PC-3 (cell line): Measurements from ENCODE around the gene CNTNAP2. TPM values are rescaled to one million over a fixed set of nuclear protein-coding genes. Genes with fewer than 3 reads are reported as not detected.

ENCODE experiments used
- ATAC-seq: fragments of 200-7000 bp; cut with Tn5 transposase; 2 replicates; pipeline ENCODE4 v1.9.1; 2020; ENCODE audit warnings: mild to moderate bottlenecking, moderate library complexity
- BruUV-seq: library from RNA; stranded (reverse); fragments of 400-500 nt; replicated peaks from 2 replicates; lab custom pipeline; 2021; lab: Mats Ljungman, UMichigan
- CTCF ChIA-PET: fragments of 300-600 bp; sonication (Branson Sonifier 250); formaldehyde crosslinking; loops from one replicate; lab custom pipeline; 2022; ENCODE audit warnings: antibody characterized with exemption; lab: Charles Lee
- POLR2A ChIA-PET: fragments of 300-600 bp; sonication (Branson Sonifier 250); formaldehyde crosslinking; loops from one replicate; lab custom pipeline; 2022; ENCODE audit warnings: antibody characterized with exemption; ENCODE audit not compliant: unreplicated experiment; lab: Charles Lee
- DNase-seq: peaks from one replicate; pipeline ENCODE4 v3.0.0-alpha.2; 2015
- H2AFZ ChIP-seq: fragments of 300-600 bp; sonication (generic); 2 replicates; pipeline ENCODE4 v1.6.0; 2016; ENCODE audit warnings: antibody characterized with exemption, low read length
- H3F3A ChIP-seq: fragments of 300-600 bp; sonication (generic); one replicate; pipeline ENCODE4 v1.6.0; 2017; ENCODE audit warnings: antibody characterized with exemption, low read length, control low read depth, mild to moderate bottlenecking; ENCODE audit not compliant: unreplicated experiment
- H3K27ac ChIP-seq: fragments of 300-600 bp; sonication (generic); 2 replicates; pipeline ENCODE4 v1.5.1; 2016; ENCODE audit warnings: mild to moderate bottlenecking, low read length
- H3K27me3 ChIP-seq: fragments of 300-600 bp; sonication (generic); 2 replicates; pipeline ENCODE4 v1.6.1; 2016; ENCODE audit warnings: low read length, mixed read lengths
- H3K36me3 ChIP-seq: fragments of 300-600 bp; sonication (generic); 2 replicates; pipeline ENCODE4 v1.6.1; 2016; ENCODE audit warnings: low read depth, mixed run types, low read length, mixed read lengths
- H3K4me1 ChIP-seq: fragments of 300-600 bp; sonication (generic); 2 replicates; pipeline ENCODE4 v1.5.1; 2016; ENCODE audit warnings: low read length; ENCODE audit not compliant: insufficient read depth
- H3K4me2 ChIP-seq: fragments of 300-600 bp; sonication (generic); 2 replicates; pipeline ENCODE4 v1.6.0; 2016; ENCODE audit warnings: low read length
- H3K4me3 ChIP-seq: fragments of 300-600 bp; sonication (generic); 2 replicates; pipeline ENCODE4 v1.5.1; 2016; ENCODE audit warnings: mild to moderate bottlenecking, low read length, mixed read lengths
- H3K79me2 ChIP-seq: fragments of 300-600 bp; sonication (generic); 2 replicates; pipeline ENCODE4 v1.6.1; 2017; ENCODE audit warnings: low read length, mixed read lengths
- H3K9ac ChIP-seq: fragments of 300-600 bp; sonication (generic); 2 replicates; pipeline ENCODE4 v1.6.0; 2016; ENCODE audit warnings: mild to moderate bottlenecking, low read length
- H3K9me2 ChIP-seq: fragments of 300-600 bp; sonication (generic); replicated peaks from 2 replicates; pipeline ENCODE4 v1.6.1; 2016; ENCODE audit warnings: mixed run types, low read length, mixed read lengths
- H3K9me3 ChIP-seq: fragments of 300-600 bp; sonication (generic); 2 replicates; pipeline ENCODE4 v1.6.1; 2016; ENCODE audit warnings: low read length, mixed read lengths
- H4K20me1 ChIP-seq: fragments of 300-600 bp; sonication (generic); 2 replicates; pipeline ENCODE4 v1.6.1; 2016; ENCODE audit warnings: low read length, mixed read lengths
- EZH2 ChIP-seq: fragments of 300-600 bp; sonication (generic); IDR thresholded peaks from one replicate; pipeline ENCODE4 v1.6.1; 2017; ENCODE audit warnings: antibody characterized with exemption, mild to moderate bottlenecking, low read length; ENCODE audit not compliant: unreplicated experiment
- EZH2phosphoT487 ChIP-seq: fragments of 300-600 bp; sonication (generic); IDR thresholded peaks from 2 replicates; pipeline ENCODE4 v1.6.1; 2018; ENCODE audit warnings: mild to moderate bottlenecking, antibody characterized with exemption, low read length, borderline replicate concordance
- intact Hi-C: fragments of 100-400 bp; cut with micrococcal nuclease; formaldehyde crosslinking; loops from 2 replicates; pipeline ENCODE4 v1.9.0; 2023
- total RNA-seq: library from RNA; depleted of rRNA; stranded (reverse); fragments of >200 nt; gene quantifications from 2 replicates; pipeline ENCODE4 v1.2.3, GENCODE V29; 2014
- TF ChIP-seq, protein P1 (sequence below): fragments of 300-600 bp; sonication (generic); conservative IDR thresholded peaks from 2 replicates; pipeline ENCODE4 v1.5.1; 2017; ENCODE audit warnings: antibody characterized with exemption, low read depth, mild to moderate bottlenecking, low read length

Gene CNTNAP2
- total RNA-seq, 1 experiment from 2014 or later, result 1.5 TPM

DNA sequence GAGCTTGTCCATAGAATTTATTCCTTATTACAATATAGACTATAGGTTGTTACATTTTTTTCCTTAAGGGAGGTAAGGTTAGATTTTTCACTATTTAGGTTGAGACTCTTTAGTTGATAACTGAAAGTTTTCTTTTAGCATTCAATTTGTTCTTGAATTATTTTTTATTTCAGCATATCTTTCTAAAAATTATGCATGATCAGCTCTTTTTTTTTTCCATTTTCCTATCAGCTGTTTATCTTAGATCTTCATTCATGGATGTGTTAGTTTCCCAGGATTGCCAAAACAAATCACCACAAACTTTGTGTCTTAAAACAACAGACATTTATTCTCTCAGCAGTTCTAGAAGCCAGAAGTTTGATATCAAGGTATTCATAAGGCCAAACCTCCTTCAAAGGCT is 1558.1 kb downstream of the CNTNAP2 start:
- H3K9me2 ChIP-seq, result no peaks in the 10 kb centered on the region
- DNase-seq (no peak), ATAC-seq (no peak)
- no peaks in the 10 kb centered on the region for H3K4me1 ChIP-seq
- no peaks in the 10 kb centered on the region for H3K27me3 ChIP-seq
- H3K9me3 ChIP-seq, result no peaks in the 10 kb centered on the region
- no peak overlapping the region for H3K4me3 ChIP-seq
- POLR2A ChIA-PET, result no interaction called here
- no peaks in the 10 kb centered on the region for H4K20me1 ChIP-seq
- intact Hi-C loops, result no loop called here
- BruUV-seq, result no TSS peak
- no peak overlapping the region for H3K27ac ChIP-seq
- H3K4me2 ChIP-seq, result no peak overlapping the region
- CTCF ChIA-PET, result no interaction called here
- H3K36me3 ChIP-seq, result no peaks in the 10 kb centered on the region
- H3F3A ChIP-seq, result no peaks in the 10 kb centered on the region
- TF ChIP-seq EZH2phosphoT487, result no peak
- TF ChIP-seq, protein P1, sequence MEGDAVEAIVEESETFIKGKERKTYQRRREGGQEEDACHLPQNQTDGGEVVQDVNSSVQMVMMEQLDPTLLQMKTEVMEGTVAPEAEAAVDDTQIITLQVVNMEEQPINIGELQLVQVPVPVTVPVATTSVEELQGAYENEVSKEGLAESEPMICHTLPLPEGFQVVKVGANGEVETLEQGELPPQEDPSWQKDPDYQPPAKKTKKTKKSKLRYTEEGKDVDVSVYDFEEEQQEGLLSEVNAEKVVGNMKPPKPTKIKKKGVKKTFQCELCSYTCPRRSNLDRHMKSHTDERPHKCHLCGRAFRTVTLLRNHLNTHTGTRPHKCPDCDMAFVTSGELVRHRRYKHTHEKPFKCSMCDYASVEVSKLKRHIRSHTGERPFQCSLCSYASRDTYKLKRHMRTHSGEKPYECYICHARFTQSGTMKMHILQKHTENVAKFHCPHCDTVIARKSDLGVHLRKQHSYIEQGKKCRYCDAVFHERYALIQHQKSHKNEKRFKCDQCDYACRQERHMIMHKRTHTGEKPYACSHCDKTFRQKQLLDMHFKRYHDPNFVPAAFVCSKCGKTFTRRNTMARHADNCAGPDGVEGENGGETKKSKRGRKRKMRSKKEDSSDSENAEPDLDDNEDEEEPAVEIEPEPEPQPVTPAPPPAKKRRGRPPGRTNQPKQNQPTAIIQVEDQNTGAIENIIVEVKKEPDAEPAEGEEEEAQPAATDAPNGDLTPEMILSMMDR, result no peak
- TF ChIP-seq EZH2, result no peak
- no peak overlapping the region for H3K9ac ChIP-seq
- no peaks in the 10 kb centered on the region for H3K79me2 ChIP-seq
- no peak overlapping the region for H2AFZ ChIP-seq

DNA sequence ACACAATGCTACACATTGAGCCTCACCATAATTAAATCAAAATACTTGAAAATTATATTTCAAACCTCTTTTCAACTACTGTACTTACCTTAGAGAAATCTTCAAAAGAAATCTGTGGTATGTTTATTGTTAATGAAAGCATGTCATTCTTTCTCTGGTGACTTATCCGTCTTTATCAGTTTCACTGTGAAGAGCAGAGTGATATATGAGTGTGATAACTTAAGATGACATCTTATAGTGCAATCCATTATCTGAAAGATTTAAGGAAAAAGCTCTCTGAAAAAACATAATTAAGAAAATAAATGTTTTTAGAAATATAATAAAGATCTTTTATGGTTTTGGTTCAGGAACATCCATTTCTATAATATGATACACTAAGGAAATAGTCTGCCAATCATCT is 1562.3 kb downstream of the CNTNAP2 start:
- no peaks in the 10 kb centered on the region for H3K27me3 ChIP-seq
- H3K4me3 ChIP-seq, result no peak overlapping the region
- no TSS peak for BruUV-seq
- no peaks in the 10 kb centered on the region for H3F3A ChIP-seq
- intact Hi-C loops, result no loop called here
- no peak overlapping the region for H3K4me2 ChIP-seq
- H3K27ac ChIP-seq, result no peak overlapping the region
- no peak for ATAC-seq
- no peaks in the 10 kb centered on the region for H3K9me3 ChIP-seq
- H3K79me2 ChIP-seq, result no peaks in the 10 kb centered on the region
- H3K9me2 ChIP-seq, result no peaks in the 10 kb centered on the region
- ChIA-PET CTCF (no interaction called here), POLR2A (no interaction called here)
- H3K9ac ChIP-seq, result no peak overlapping the region
- TF ChIP-seq EZH2phosphoT487, result no peak
- TF ChIP-seq EZH2, result no peak
- TF ChIP-seq, protein P1, result no peak
- H2AFZ ChIP-seq, result no peak overlapping the region
- H3K36me3 ChIP-seq, result no peaks in the 10 kb centered on the region
- no peaks in the 10 kb centered on the region for H3K4me1 ChIP-seq
- DNase-seq, result no peak
- no peaks in the 10 kb centered on the region for H4K20me1 ChIP-seq

GRCh38 chr7:147681530-147681929 is 1564.9 kb downstream of the CNTNAP2 start:
- no peak for TF ChIP-seq EZH2phosphoT487
- TF ChIP-seq EZH2, result no peak
- TF ChIP-seq, protein P1, result no peak
- BruUV-seq, result no TSS peak
- CTCF ChIA-PET, result no interaction called here
- DNase-seq (no peak), ATAC-seq (no peak)
- Histone ChIP-seq H3K9me3 (no peaks in the 10 kb centered on the region), H3F3A (no peaks in the 10 kb centered on the region), H4K20me1 (no peaks in the 10 kb centered on the region), H3K27me3 (no peaks in the 10 kb centered on the region), H3K27ac (no peak overlapping the region), H3K36me3 (no peaks in the 10 kb centered on the region), H3K9me2 (no peaks in the 10 kb centered on the region), H3K4me2 (no peak overlapping the region), H2AFZ (no peak overlapping the region), H3K79me2 (no peaks in the 10 kb centered on the region), H3K9ac (no peak overlapping the region), H3K4me1 (no peaks in the 10 kb centered on the region), H3K4me3 (no peak overlapping the region)
- intact Hi-C loops, result no loop called here
- POLR2A ChIA-PET, result no interaction called here
